SU-DHL-6 (cell line): ENCODE measurements around the gene ITGA6.

Source experiments
- EZH2phosphoT487 ChIP-seq: fragments of 200-600 bp; sonication (generic), shearing (Covaris generic); conservative IDR thresholded peaks from 2 replicates; pipeline ENCODE4 v1.6.1; 2018; ENCODE audit warnings: mild to moderate bottlenecking, antibody characterized with exemption, low read length, moderate library complexity, mixed read lengths
- TF ChIP-seq, protein P1 (sequence below): fragments of 200-600 bp; sonication (generic); IDR thresholded peaks from one replicate; pipeline ENCODE4 v1.5.1; 2017; ENCODE audit warnings: antibody characterized with exemption, mild to moderate bottlenecking, low read length, moderate library complexity; ENCODE audit not compliant: insufficient read depth, poor library complexity, severe bottlenecking

DNA sequence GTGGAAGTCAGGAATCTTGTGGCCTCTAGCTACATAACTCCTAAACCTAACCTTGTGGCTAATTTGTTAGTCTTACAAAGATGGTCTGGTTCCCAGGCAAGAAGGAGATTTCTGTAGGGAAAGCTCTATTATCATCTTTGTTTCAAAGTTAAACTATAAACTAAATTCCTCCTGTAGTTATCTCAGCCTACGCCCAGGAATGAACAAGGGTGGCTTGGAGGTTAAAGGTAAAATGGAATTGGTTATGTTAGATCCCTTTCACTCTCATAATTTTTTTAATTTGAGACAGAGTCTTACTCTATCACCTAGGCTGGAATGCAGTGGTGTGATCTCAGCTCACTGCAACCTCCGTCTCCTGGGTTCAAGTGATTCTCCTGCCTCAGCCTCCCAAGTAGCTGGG, 103.9 kb downstream of the ITGA6 start:
- TF ChIP-seq EZH2phosphoT487: no peak
- TF ChIP-seq, protein P1, sequence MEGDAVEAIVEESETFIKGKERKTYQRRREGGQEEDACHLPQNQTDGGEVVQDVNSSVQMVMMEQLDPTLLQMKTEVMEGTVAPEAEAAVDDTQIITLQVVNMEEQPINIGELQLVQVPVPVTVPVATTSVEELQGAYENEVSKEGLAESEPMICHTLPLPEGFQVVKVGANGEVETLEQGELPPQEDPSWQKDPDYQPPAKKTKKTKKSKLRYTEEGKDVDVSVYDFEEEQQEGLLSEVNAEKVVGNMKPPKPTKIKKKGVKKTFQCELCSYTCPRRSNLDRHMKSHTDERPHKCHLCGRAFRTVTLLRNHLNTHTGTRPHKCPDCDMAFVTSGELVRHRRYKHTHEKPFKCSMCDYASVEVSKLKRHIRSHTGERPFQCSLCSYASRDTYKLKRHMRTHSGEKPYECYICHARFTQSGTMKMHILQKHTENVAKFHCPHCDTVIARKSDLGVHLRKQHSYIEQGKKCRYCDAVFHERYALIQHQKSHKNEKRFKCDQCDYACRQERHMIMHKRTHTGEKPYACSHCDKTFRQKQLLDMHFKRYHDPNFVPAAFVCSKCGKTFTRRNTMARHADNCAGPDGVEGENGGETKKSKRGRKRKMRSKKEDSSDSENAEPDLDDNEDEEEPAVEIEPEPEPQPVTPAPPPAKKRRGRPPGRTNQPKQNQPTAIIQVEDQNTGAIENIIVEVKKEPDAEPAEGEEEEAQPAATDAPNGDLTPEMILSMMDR: no peak
